GM08714 (cell line): ENCODE measurements around the gene EPB41L4A.
"Not testable (repeated sequence)": the region's sequence is repeated elsewhere in the genome, so short reads cannot be mapped to it uniquely, and the experiment has no call there.

Source experiments
- H3K4me3 ChIP-seq: fragments of 200-500 bp; sonication (Bioruptor generic); 2 replicates; pipeline ENCODE4 v1.5.1; 2014; ENCODE audit warnings: mild to moderate bottlenecking, low read length, inconsistent platforms
- ZNF274 ChIP-seq: IDR thresholded peaks from 2 replicates; pipeline ENCODE4 v1.6.1; 2012; ENCODE audit warnings: mild to moderate bottlenecking, low read depth, low read length

EPB41L4A gene

DNA sequence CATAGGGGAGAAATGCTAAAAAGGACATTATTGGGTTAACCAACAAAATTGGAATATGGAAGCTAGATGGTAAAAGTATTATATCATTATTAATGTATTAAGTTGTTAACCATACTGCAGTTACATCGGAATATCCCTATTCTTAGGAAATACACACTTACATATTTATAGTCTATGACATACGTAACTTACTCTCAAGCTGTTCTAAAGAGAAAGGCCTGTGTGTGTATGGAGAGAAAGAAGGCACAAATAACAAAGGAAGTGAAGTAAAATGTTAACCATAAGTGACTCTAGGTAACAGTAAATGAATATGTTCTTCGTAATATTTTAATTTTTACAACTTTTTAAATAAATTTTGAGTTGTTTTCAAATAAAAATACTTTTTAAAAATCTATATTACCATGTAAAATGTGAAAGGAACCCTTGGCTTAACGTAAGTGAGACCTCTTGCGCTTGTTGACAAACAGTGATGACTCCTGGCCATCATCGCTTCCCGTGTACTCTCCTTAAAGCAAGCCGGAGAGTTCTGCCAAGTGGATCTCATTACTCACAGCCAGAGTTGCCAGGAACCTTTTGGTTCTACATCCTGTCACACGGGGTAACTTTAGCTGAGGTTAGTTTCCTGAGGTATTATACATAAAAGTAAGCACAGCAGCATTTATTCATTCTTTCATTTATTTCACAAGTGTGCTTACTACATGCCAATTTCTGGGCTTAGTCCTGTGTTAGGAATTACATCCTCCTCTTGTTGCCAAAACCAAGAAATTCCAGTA, 165.4 kb downstream of the EPB41L4A start:
- no peak for TF ChIP-seq ZNF274
- no peak overlapping the region for H3K4me3 ChIP-seq

DNA sequence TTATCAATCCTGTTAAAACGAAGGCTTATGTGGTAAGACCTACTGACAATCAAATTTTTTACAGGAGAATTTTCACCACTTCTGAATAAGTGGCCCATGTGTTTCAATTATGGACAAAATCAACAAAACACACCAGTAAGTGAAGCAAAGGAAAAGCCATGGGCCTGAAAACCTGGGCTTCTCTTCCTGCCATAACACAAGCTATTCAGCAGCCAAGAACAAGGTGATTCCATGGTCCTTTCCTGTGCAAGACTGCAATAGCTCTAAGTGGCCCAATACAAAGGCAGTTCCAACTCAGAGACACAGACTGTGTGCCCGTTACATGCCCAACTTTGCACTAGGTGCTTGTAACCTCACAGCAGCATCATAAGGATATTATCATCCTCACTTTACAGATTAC, 168.5 kb downstream of the EPB41L4A start:
- no peak for TF ChIP-seq ZNF274

DNA sequence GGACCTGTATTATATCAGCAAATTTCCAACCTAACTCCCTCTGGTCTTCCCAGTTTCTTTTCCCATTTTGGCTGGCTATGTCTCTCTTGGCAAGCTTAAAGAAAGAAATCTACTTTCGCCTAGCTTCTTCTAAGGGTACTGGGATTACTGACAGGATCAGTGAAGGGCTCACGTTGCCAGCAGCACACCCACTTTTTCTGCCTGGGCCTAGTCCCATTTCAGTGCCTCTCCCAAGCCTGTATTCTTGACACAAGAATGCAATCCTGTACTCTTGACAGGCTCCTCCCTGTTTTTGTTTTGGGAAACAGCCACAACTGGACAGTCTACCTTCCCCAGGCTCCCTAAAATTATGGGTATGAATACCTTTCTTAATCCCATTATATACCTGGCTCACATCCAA, 170.5 kb downstream of the EPB41L4A start:
- TF ChIP-seq ZNF274 = no peak
- no peak overlapping the region for H3K4me3 ChIP-seq

More for the DNA sequence above, 168.5 kb downstream of the EPB41L4A start:
- no peak overlapping the region for H3K4me3 ChIP-seq

DNA sequence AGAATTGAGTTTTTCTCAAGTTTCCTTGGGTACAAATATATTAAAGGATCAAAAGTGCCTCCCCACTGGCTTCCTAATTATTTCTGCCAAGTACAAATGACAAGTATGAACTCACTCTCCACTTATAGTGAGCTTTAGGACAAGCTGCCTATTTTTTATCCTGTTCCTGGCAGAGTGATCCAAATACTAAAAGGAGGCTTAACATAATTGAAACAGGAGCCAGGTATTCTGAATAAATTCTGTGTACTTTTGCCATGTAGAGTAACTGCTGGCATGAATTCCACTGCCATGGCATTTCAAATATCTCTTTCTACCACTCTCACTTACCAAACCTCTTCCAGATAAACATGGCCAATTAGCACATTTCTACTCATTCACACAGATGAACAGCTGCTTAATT, 171.1 kb downstream of the EPB41L4A start:
- no peak overlapping the region for H3K4me3 ChIP-seq
- TF ChIP-seq ZNF274 = no peak

DNA sequence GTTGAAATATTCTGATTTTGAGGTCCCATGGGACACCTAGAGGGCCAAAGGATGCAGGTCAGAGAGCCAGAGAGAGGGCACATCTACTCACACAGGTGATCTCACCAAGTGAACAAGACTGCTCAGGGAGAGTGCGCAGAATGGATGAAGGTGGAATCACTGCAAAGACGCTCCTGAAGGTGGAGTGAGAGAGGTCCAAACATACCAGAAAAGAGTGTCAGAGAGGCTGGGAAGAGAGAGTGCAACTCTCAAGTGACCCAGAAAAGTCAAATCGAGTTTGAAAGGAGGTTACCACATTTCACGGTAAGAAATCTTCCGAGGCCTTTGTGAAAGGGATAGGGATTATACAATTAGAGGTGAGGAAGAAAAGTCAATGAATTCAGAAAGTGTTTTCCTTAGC, 173.4 kb downstream of the EPB41L4A start:
- TF ChIP-seq ZNF274 = no peak
- no peak overlapping the region for H3K4me3 ChIP-seq

DNA sequence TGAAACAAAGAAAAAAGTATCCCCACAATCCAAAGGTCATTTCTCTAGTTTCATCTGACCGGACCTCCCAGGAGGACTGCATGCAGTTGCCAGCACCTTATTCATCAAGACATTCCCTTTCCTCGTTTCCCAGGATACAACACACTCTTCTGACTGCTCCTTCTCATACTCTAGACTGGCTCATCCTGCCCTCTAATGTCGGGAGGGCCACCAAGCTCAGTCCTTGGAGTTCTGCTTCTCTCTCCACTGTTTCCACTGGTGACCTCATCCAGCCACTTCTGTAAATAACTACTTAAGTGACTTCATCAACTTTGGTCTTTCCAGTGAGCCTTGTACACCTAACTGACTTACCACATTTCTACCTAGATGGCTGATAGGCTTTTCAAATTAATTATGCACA, 179.1 kb downstream of the EPB41L4A start:
- no peak overlapping the region for H3K4me3 ChIP-seq
- TF ChIP-seq ZNF274 = no peak

DNA sequence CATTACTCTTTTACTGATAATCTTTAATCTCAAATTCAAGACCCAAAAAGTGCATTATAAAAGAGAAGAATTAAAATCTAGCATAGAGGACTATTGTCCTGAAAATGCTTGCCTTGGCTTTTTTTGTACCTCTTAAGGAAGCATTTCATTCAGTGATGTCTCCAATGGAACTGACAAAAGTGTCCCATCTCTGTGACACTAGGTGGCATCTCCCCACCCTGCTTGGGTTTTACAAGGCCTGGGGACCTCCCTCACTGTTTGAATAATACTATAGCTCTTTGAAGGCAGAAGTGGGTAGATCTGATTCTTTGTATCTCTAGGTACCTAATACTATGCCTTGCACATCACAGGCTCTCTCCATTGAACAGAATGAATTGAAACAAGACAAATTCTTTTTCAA, 180.6 kb downstream of the EPB41L4A start:
- TF ChIP-seq ZNF274 = no peak
- no peak overlapping the region for H3K4me3 ChIP-seq

DNA sequence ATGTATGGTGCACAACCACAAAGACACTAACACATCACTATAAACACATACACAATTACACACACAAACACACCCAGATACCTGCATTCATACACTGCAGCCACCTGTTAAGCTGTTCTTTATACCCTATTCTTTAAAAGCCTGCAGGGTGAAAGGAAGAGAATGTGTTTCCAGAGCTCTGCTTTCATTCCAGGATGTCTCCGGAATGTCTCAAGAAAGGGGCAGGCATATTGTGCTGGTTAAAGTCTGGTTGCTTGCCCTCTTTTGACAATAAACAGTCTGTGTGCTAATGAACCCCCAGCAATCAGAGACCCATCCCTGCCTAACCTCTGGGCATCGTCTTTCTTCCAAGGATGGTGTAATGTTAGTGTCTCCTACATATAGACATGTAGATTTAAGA, 181.6 kb downstream of the EPB41L4A start:
- no peak overlapping the region for H3K4me3 ChIP-seq
- no peak for TF ChIP-seq ZNF274

DNA sequence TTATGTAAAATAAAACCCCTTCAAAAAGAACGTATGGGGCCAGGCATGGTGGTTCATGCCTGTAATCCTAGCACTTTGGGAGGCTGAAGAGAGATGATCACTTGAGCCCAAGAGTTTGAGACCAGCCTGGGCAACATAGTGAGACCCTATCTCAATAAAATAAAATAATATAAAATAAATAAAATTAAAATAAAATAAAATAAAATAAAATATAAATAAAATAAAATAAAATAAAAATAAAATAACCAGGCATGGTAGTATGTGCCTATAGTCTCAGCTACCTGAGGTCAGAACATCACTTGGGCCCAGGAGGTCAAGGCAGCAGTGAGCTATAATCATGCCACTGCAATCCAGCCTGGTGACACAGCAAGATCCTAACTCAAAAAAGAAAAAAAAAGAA, 185.1 kb downstream of the EPB41L4A start:
- no peak for TF ChIP-seq ZNF274
- H3K4me3 ChIP-seq = no peak overlapping the region

DNA sequence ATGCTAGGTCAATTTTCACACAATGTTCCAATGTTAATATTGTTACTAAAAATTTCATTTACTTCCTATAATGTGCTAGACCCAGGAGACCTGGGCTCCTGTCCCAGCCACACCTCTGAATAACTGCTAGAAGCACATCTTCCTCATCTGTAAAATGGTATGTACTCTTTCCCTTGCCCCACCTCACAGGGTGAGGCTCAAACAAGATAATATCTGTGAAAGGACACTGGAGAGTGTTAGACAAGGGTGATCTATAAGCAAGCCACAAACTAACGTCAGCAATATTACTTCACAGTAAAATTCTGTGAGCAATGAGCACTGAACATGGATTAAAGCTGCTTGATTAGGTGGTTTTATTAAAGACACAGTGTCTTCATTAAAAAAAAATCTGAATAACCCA, 186.4 kb downstream of the EPB41L4A start:
- no peak overlapping the region for H3K4me3 ChIP-seq
- TF ChIP-seq ZNF274 = no peak

DNA sequence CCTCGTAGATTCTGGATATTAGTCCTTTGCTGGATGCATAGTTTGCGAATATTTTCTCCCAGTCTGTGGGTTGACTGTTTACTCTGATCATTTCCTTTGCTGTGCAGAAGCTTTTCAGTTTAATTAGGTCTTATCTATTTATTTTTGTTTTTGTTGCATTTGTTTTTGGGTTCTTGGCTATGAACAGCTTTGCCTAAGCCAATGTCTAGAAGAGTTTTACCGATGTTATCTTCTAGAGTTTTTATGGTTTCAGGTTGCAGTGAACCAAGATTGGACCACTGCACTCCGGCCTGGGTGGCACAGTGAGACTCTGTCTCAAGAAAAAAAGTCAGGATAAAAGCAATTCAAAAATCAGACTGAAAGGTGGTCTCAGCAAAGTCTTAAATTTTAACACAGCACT, 188.5 kb downstream of the EPB41L4A start:
- TF ChIP-seq ZNF274 = no peak
- no peak overlapping the region for H3K4me3 ChIP-seq

DNA sequence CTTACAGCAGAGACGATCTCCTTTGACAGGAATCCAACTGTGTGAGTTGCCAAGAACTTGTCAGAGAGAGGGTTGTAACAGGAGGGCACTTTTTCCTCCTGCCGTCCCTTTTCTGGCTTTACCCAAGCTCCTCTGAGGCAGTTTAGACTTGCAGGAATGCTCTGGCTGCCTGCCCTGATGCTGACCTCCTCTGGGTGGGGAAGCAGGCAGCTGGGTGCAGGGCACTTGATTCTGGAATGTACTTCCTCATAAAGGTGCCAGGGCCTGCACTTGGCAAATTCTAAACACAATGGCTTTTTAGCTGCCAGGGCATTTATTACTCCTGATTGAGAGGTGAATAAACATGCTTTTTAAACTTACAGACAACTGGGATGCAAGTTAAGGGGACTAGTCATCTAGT, 190.4 kb downstream of the EPB41L4A start:
- no peak for TF ChIP-seq ZNF274
- H3K4me3 ChIP-seq = no peak overlapping the region

DNA sequence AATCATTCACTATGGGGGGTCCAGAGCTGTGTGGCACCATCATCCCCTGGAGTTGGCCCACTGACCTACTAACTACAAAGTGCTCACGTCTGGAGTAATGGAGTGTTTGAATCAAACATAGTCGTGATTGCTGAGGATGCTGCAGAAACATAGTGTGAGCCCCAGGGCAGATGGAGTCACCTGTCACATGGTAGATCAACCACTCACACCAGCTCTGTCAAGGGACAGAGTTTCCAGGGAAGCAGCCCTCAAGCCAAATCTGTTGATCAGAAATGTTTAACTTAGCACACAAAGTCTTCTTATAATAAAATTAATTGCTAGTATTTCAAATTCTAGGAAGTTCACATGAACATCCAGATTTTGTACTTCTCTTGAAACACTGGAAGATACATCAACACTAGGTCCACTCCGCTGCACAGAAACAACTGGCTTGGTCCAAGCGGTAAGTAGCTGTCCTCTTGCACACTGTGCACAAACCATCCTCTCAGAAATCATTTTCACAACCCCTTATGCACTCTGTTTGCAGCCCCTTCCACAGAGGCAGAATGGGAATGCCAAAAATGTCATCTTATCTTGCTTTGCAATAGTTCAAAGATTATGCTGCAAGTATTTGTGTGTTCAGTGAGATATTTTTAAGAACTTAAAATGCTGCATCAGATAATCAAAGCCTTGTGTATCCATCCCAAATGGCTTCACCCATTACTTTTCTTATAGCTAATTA, 191.0 kb downstream of the EPB41L4A start:
- H3K4me3 ChIP-seq = no peak overlapping the region
- TF ChIP-seq ZNF274 = no peak

DNA sequence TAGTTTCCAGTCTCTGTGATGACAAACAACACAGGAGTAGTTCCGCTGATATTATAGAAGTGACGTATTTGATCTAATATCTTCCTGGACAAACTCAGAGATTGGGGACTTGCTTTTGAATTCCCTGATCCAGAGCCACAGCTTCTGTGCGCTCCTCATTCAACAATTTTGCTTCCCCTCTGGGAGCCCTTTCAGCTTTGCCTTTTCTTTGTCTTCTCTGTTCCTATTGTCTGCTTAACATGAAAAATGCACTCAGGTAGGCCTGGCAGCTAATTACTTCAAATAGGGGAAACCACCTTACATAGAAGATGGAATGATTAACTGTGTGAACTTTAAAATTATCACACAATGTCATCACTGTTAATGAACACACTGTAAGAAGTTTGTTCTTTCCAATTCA, 192.9 kb downstream of the EPB41L4A start:
- no peak for TF ChIP-seq ZNF274
- H3K4me3 ChIP-seq = no peak overlapping the region

DNA sequence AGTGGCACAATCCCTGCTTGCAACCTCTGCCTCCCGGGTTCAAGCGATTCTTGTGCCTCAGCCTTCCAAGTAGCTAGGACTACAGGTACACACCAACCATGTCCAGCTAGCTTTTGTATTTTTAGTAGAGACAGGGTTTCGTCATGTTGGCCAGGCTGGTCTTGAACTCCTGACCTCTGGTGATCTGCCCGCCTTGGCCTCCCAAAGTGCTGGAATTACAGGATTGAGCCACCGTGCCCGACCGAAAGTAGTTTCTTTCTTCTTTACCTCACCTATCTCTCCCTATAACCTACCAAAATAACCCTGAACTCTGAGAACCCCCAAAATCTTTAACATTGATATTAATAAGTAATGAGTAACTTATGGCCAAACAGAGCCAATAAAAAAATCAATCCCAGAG, 196.1 kb downstream of the EPB41L4A start:
- not testable (repeated sequence) for H3K4me3 ChIP-seq
